ENCODE results near the gene CEP295NL. TPM values are rescaled to one million over a fixed set of nuclear protein-coding genes. Genes with fewer than 3 reads are reported as not detected.

CEP295NL gene
- total RNA-seq, 2 experiments from 2014 or later, result not detected

GRCh38 chr17:78840780-78841611 is 62.0 kb downstream of the CEP295NL start, which contains the start of gene USP36:
Gene USP36 (minus strand): TSS chr17:78840814. CDS start chr17:78836363, 4,451 bp downstream.
- intact Hi-C loops (cut with micrococcal nuclease), result loop anchor here (1.0 to 5.0 kb wide), 6 partner anchors 22 to 714 kb away; partner anchors contain the start of genes CYTH1, SOCS3 and TMC6
- no peaks in the 10 kb centered on the region for H3K27me3 Mint-ChIP-seq (ENCODE audit: low read depth)
- peak within 1 kb of the TSS; percentile 96 for H3K4me3 Mint-ChIP-seq
- peak within 1 kb of the TSS; percentile 93 for H3K27ac Mint-ChIP-seq
- DNase-seq, result peak; percentile 100
- H3K4me1 Mint-ChIP-seq (ENCODE audit: low read depth), result peaks cover 44% of the 10 kb centered on the region
- H3K9me3 Mint-ChIP-seq, result no peaks in the 10 kb centered on the region
- H3K36me3 Mint-ChIP-seq (ENCODE audit: low read depth), result peaks cover 27% of the 10 kb centered on the region
- CTCF ChIA-PET, result interaction anchor here (0.6 to 1.2 kb wide), 3 partner anchors 22 to 141 kb away, joined by 3 to 4 read pairs (median 3); no protein-coding TSS in a partner anchor

Other genes starting within 250 kb of the CEP295NL start
- gene CYTH1, start 120.9 kb downstream of the CEP295NL start, total RNA-seq, result 100 to 1,000 TPM; 145 to 149 TPM
- 10 to 100 TPM; 65.3 to 68.7 TPM for gene USP36, start 62.4 kb downstream of the CEP295NL start, total RNA-seq
- under 1 TPM; 0.35 to 0.43 TPM for gene TIMP2, start 22.2 kb upstream of the CEP295NL start, total RNA-seq
- gene LGALS3BP, start 76.7 kb upstream of the CEP295NL start, total RNA-seq, result 10 to 100 TPM; 59.9 to 65.4 TPM
- gene CANT1, start 106.6 kb upstream of the CEP295NL start, total RNA-seq, result 10 to 100 TPM; 48.7 to 51.0 TPM
- under 1 TPM; 0.14 to 0.32 TPM for gene C1QTNF1, start 121.0 kb upstream of the CEP295NL start, total RNA-seq
- 10 to 100 TPM; 49.5 to 51.2 TPM for gene ENGASE, start 171.6 kb upstream of the CEP295NL start, total RNA-seq

Measured in activated naive CD4-positive, alpha-beta T cell treated with anti-CD3 and anti-CD28 coated beads for 36 hours (primary cell).